ENCODE results near the gene TFF3. TPM values are rescaled to one million over a fixed set of nuclear protein-coding genes. Genes with fewer than 3 reads are reported as not detected.

TFF3 gene
- total and polyA plus RNA-seq, 2 of the 13 experiments (the other 11 are each of a cell fraction or from before 2014, with no cell fraction given), result 14.2 to 26.9 TPM

GRCh38 chr21:42357307-42357706, 42.1 kb upstream of the TFF3 start:
- CTCF ChIA-PET (ENCODE audit: low intra/inter-chr PET ratio, low total read pairs), result no interaction called here
- no peaks in the 10 kb centered on the region; a peak in 2 of 5 replicates for H3K27me3 ChIP-seq (ENCODE audit: control insufficient read depth in 1 of 2, insufficient read depth in 2 of 2, low read length in 2 of 2)
- BruUV-seq (replicated peaks), result no TSS peak
- no peak overlapping the region for H3K27ac ChIP-seq (ENCODE audit: extremely low read length, insufficient read depth, low read length)
- intact Hi-C loops (cut with micrococcal nuclease; ENCODE audit: unreplicated experiment) (no loop called here), in situ Hi-C loops (cut with HindIII; ENCODE audit: extremely low pct_ligation_motif_present, low pct_unique_long_range_greater_than_20kb) (no loop called here)
- H3K9me3 ChIP-seq (ENCODE audit: low read length), result no peaks in the 10 kb centered on the region; the same call in 1 of the 2 replicates
- H3K4me2 ChIP-seq (ENCODE audit: low read depth, low read length), result no peak overlapping the region
- peaks cover 9% of the 10 kb centered on the region; the same call in 1 of the 2 replicates for H3K4me1 ChIP-seq (ENCODE audit: insufficient read depth, low read length)
- H4K20me1 ChIP-seq (ENCODE audit: insufficient read depth, low read length), result no peaks in the 10 kb centered on the region
- ATAC-seq (no peak), DNase-seq (ENCODE audit: low spot score) (no peak), FAIRE-seq (no peak)
- POLR2A ChIA-PET, result no interaction called here
- TF ChIP-seq, protein P1, sequence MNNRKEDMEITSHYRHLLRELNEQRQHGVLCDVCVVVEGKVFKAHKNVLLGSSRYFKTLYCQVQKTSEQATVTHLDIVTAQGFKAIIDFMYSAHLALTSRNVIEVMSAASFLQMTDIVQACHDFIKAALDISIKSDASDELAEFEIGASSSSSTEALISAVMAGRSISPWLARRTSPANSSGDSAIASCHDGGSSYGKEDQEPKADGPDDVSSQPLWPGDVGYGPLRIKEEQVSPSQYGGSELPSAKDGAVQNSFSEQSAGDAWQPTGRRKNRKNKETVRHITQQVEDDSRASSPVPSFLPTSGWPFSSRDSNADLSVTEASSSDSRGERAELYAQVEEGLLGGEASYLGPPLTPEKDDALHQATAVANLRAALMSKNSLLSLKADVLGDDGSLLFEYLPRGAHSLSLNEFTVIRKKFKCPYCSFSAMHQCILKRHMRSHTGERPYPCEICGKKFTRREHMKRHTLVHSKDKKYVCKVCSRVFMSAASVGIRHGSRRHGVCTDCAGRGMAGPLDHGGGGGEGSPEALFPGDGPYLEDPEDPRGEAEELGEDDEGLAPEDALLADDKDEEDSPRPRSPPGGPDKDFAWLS (CRISPR knock-in tag; IDR thresholded peaks at IDR 0.05; ENCODE audit: borderline replicate concordance), result no peak
- TF ChIP-seq ELF3 (CRISPR knock-in tag; IDR thresholded peaks at IDR 0.05), result peak; percentile 14; the same call in 1 of the 2 replicates
- H3K36me3 ChIP-seq (replicated peaks in 1 of 2; ENCODE audit: control insufficient read depth in 1 of 2, insufficient read depth in 2 of 2, low read length in 2 of 2), result no peaks in the 10 kb centered on the region
- no peak overlapping the region for H3K9ac ChIP-seq (ENCODE audit: insufficient read depth, low read depth, low read length)
- 0% methylated on average over 3 of the region's 3 CpGs for WGBS (ENCODE audit: low lambda C conversion rate)
- no peak overlapping the region for H2AFZ ChIP-seq (ENCODE audit: low read length)
- no peaks in the 10 kb centered on the region for H3K79me2 ChIP-seq (ENCODE audit: insufficient read depth, low read length)
- no peak overlapping the region for H3K4me3 ChIP-seq (replicated peaks in 1 of 3; ENCODE audit: insufficient read depth in 1 of 3, low read depth in 2 of 3, low read length in 3 of 3)

DNA sequence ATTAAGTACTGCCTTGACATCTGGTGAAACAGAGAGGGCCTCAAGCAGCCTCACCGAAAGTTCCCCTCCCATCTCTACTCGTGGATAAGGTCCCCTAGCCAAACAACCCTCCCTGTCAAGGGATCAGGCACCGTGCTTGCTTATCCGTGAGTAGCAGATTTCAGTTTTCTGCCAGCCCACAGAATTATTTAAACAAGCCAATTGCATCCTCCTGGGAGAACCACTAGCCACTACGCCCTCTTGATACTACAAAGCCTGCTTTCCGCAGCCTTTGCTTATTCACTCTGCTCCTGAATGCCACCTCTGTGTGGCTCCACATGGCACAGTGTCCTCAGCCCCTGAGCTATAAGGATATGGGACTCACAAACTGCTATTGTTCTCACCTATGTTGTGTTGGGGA, 41.4 kb upstream of the TFF3 start:
- Histone ChIP-seq H3K4me1 (ENCODE audit: insufficient read depth, low read length) (peaks cover 9% of the 10 kb centered on the region; the same call in 1 of the 2 replicates), H3K9ac (ENCODE audit: insufficient read depth, low read depth, low read length) (no peak overlapping the region), H2AFZ (ENCODE audit: low read length) (no peak overlapping the region), H3K79me2 (ENCODE audit: insufficient read depth, low read length) (no peaks in the 10 kb centered on the region), H3K27me3 (ENCODE audit: control insufficient read depth in 1 of 2, insufficient read depth in 2 of 2, low read length in 2 of 2) (peaks cover 0 to 2% of the 10 kb centered on the region in 2 experiments; a peak in 3 of 5 replicates), H4K20me1 (ENCODE audit: insufficient read depth, low read length) (no peaks in the 10 kb centered on the region), H3K27ac (ENCODE audit: extremely low read length, insufficient read depth, low read length) (no peak overlapping the region), H3K9me3 (ENCODE audit: low read length) (no peaks in the 10 kb centered on the region; the same call in 1 of the 2 replicates), H3K4me3 (replicated peaks in 1 of 3; ENCODE audit: insufficient read depth in 1 of 3, low read depth in 2 of 3, low read length in 3 of 3) (no peak overlapping the region), H3K36me3 (replicated peaks in 1 of 2; ENCODE audit: control insufficient read depth in 1 of 2, insufficient read depth in 2 of 2, low read length in 2 of 2) (no peaks in the 10 kb centered on the region), H3K4me2 (ENCODE audit: low read depth, low read length) (no peak overlapping the region)
- no TSS peak for BruUV-seq (replicated peaks)
- POLR2A ChIA-PET, result no interaction called here
- 32% methylated on average over 6 of the region's 6 CpGs for WGBS (ENCODE audit: low lambda C conversion rate)
- in situ Hi-C loops (cut with HindIII; ENCODE audit: extremely low pct_ligation_motif_present, low pct_unique_long_range_greater_than_20kb), result no loop called here
- ATAC-seq, result no peak
- CTCF ChIA-PET (ENCODE audit: low intra/inter-chr PET ratio, low total read pairs), result no interaction called here
- no peak for DNase-seq (ENCODE audit: low spot score)
- FAIRE-seq, result no peak
- intact Hi-C loops (cut with micrococcal nuclease; ENCODE audit: unreplicated experiment), result no loop called here
- no peak for TF ChIP-seq ARHGAP35 (CRISPR knock-in tag; IDR thresholded peaks at IDR 0.05; ENCODE audit: borderline replicate concordance)
- no peak for TF ChIP-seq MATR3 (CRISPR knock-in tag; IDR thresholded peaks at IDR 0.05)
- no peak for TF ChIP-seq ZKSCAN5 (CRISPR knock-in tag; IDR thresholded peaks at IDR 0.05)
- TF ChIP-seq HOXA7 (CRISPR knock-in tag; IDR thresholded peaks at IDR 0.05), result no peak
- TF ChIP-seq RFXANK (CRISPR knock-in tag; IDR thresholded peaks at IDR 0.05), result no peak
- TF ChIP-seq ZNF530 (CRISPR knock-in tag; IDR thresholded peaks at IDR 0.05; ENCODE audit: low read depth), result no peak
- no peak for TF ChIP-seq SRSF9 (IDR thresholded peaks at IDR 0.05; ENCODE audit: borderline replicate concordance, insufficient read depth, low read depth, low read length, poor library complexity, severe bottlenecking)
- no peak for TF ChIP-seq ZNF746 (CRISPR knock-in tag; IDR thresholded peaks at IDR 0.05)
- no peak for TF ChIP-seq NFYC (CRISPR knock-in tag; IDR thresholded peaks at IDR 0.05)
